ENCODE data around the gene TMEM242. TPM values are rescaled to one million over a fixed set of nuclear protein-coding genes. Genes with fewer than 3 reads are reported as not detected.

Gene TMEM242
- total and polyA plus RNA-seq, 2 of the 8 experiments (the other 6 are each of a cell fraction or from before 2014, with no cell fraction given), result 2.4 to 9.0 TPM

- TF ChIP-seq CHD7 (IDR thresholded peaks at IDR 0.05; ENCODE audit: insufficient replicate concordance, low read length), result no peak
- TF ChIP-seq SP1 (IDR thresholded peaks at IDR 0.05; ENCODE audit: low read depth, low read length), result no peak
- no peak for TF ChIP-seq TCF12 (IDR thresholded peaks at IDR 0.05; ENCODE audit: low read depth, low read length)
- TF ChIP-seq CHD1 (IDR thresholded peaks at IDR 0.05; ENCODE audit: low read depth, low read length), result no peak
- no peak for TF ChIP-seq POU5F1 (IDR thresholded peaks at IDR 0.05; ENCODE audit: low read depth, low read length)
- no peak for TF ChIP-seq MAFK (IDR thresholded peaks at IDR 0.05; ENCODE audit: low read depth, low read length)
- no peak for TF ChIP-seq CBX8 (IDR thresholded peaks at IDR 0.05; ENCODE audit: borderline replicate concordance, low read depth, low read length)
- no peak for TF ChIP-seq POLR2AphosphoS5 (IDR thresholded peaks at IDR 0.05; ENCODE audit: low read depth, low read length)
- TF ChIP-seq POLR2A (IDR thresholded peaks at IDR 0.05; ENCODE audit: control extremely low read depth in 1 of 2, low read depth in 2 of 2, low read length in 2 of 2), result no peak
Observed at GRCh38 chr6:157244175-157244574, 79.1 kb downstream of the TMEM242 start (continued).

All from H1 (cell line).